Measurements from ENCODE around the gene ACSF3. TPM values are rescaled to one million over a fixed set of nuclear protein-coding genes. Genes with fewer than 3 reads are reported as not detected.
"Not testable (repeated sequence)": the region's sequence is repeated elsewhere in the genome, so short reads cannot be mapped to it uniquely, and the experiment has no call there.

ACSF3 gene
- total RNA-seq, 2 experiments from 2014 or later: 112 to 143 TPM

GRCh38 chr16:89163297-89163696 is 69.6 kb downstream of the ACSF3 start:
- no peak overlapping the region for H3K4me3 ChIP-seq (ENCODE audit: low read depth, low read length, poor library complexity, severe bottlenecking)
- no peaks in the 10 kb centered on the region for H3K79me2 ChIP-seq (ENCODE audit: insufficient read depth, low read depth, low read length)
- ChIA-PET POLR2A (interaction anchor here (0.7 kb wide), 1 partner anchor 143 kb away, joined by 4 read pairs; no protein-coding TSS in a partner anchor), CTCF (ENCODE audit: unreplicated experiment) (no interaction called here)
- TF ChIP-seq EZH2phosphoT487 (IDR thresholded peaks at IDR 0.05; ENCODE audit: borderline replicate concordance, low read depth, low read length) (no peak), CTCF (conservative IDR thresholded peaks at IDR 0.05; ENCODE audit: low read length) (no peak)
- H3K27ac ChIP-seq (ENCODE audit: low read depth, low read length, poor library complexity, severe bottlenecking): no peak overlapping the region
- intact Hi-C loops (cut with micrococcal nuclease; ENCODE audit: unreplicated experiment): no loop called here
- H3K4me2 ChIP-seq (ENCODE audit: low read length): no peak overlapping the region
- no peaks in the 10 kb centered on the region for H3K9me2 ChIP-seq (ENCODE audit: insufficient read depth, low read length)
- no peaks in the 10 kb centered on the region for H4K20me1 ChIP-seq (ENCODE audit: insufficient read depth, low read length)
- 0 out of 2 replicates have a peak, but pooled peaks cover 4% of the 10 kb centered on the region for H3K9me3 ChIP-seq (ENCODE audit: low read length)
- H3K36me3 ChIP-seq (ENCODE audit: insufficient read depth, low read length): no peaks in the 10 kb centered on the region
- BruUV-seq (replicated peaks): no TSS peak
- H2AFZ ChIP-seq (ENCODE audit: low read length): no peak overlapping the region
- no peak for DNase-seq (ENCODE audit: low spot score)
- H3K4me1 ChIP-seq (ENCODE audit: insufficient read depth, low read length, poor library complexity, severe bottlenecking): peaks cover 10% of the 10 kb centered on the region

GRCh38 chr16:89164436-89164835 is 70.8 kb downstream of the ACSF3 start:
- Histone ChIP-seq H3K36me3 (ENCODE audit: insufficient read depth, low read length) (no peaks in the 10 kb centered on the region), H3K4me1 (ENCODE audit: insufficient read depth, low read length, poor library complexity, severe bottlenecking) (peaks cover 10% of the 10 kb centered on the region), H3K27ac (ENCODE audit: low read depth, low read length, poor library complexity, severe bottlenecking) (no peak overlapping the region), H3K79me2 (ENCODE audit: insufficient read depth, low read depth, low read length) (no peaks in the 10 kb centered on the region), H3K4me2 (ENCODE audit: low read length) (no peak overlapping the region), H3K9me3 (ENCODE audit: low read length) (no peaks in the 10 kb centered on the region), H3K4me3 (ENCODE audit: low read depth, low read length, poor library complexity, severe bottlenecking) (no peak overlapping the region), H2AFZ (ENCODE audit: low read length) (no peak overlapping the region), H3K9me2 (ENCODE audit: insufficient read depth, low read length) (no peaks in the 10 kb centered on the region), H4K20me1 (ENCODE audit: insufficient read depth, low read length) (no peaks in the 10 kb centered on the region)
- ChIA-PET POLR2A (interaction anchor here (0.6 kb wide), 1 partner anchor 28 kb away, joined by 3 read pairs; no protein-coding TSS in a partner anchor), CTCF (ENCODE audit: unreplicated experiment) (interaction anchor here (0.5 kb wide), 1 partner anchor 8 kb away, joined by 3 read pairs; no protein-coding TSS in a partner anchor)
- intact Hi-C loops (cut with micrococcal nuclease; ENCODE audit: unreplicated experiment): no loop called here
- BruUV-seq (replicated peaks): no TSS peak
- no peak for DNase-seq (ENCODE audit: low spot score)
- TF ChIP-seq EZH2phosphoT487 (IDR thresholded peaks at IDR 0.05; ENCODE audit: borderline replicate concordance, low read depth, low read length) (no peak), CTCF (conservative IDR thresholded peaks at IDR 0.05; ENCODE audit: low read length) (no peak)

GRCh38 chr16:89164847-89165680 is 71.4 kb downstream of the ACSF3 start:
- CTCF ChIA-PET (ENCODE audit: unreplicated experiment): no interaction called here
- BruUV-seq (replicated peaks): no TSS peak
- H2AFZ ChIP-seq (ENCODE audit: low read length): no peak overlapping the region
- no peak overlapping the region for H3K4me3 ChIP-seq (ENCODE audit: low read depth, low read length, poor library complexity, severe bottlenecking)
- no peak overlapping the region for H3K27ac ChIP-seq (ENCODE audit: low read depth, low read length, poor library complexity, severe bottlenecking)
- no peaks in the 10 kb centered on the region for H3K36me3 ChIP-seq (ENCODE audit: insufficient read depth, low read length)
- no peak for DNase-seq (ENCODE audit: low spot score)
- H4K20me1 ChIP-seq (ENCODE audit: insufficient read depth, low read length): no peaks in the 10 kb centered on the region
- TF ChIP-seq CTCF (conservative IDR thresholded peaks at IDR 0.05; ENCODE audit: low read length): no peak
- no peak for TF ChIP-seq EZH2phosphoT487 (IDR thresholded peaks at IDR 0.05; ENCODE audit: borderline replicate concordance, low read depth, low read length)
- no peak overlapping the region for H3K4me2 ChIP-seq (ENCODE audit: low read length)
- no peaks in the 10 kb centered on the region for H3K79me2 ChIP-seq (ENCODE audit: insufficient read depth, low read depth, low read length)
- intact Hi-C loops (cut with micrococcal nuclease; ENCODE audit: unreplicated experiment): loop anchor here (5.0 kb wide), 1 partner anchor 68 kb away; no protein-coding TSS in a partner anchor
- POLR2A ChIA-PET: interaction anchor here (0.6 kb wide), 1 partner anchor 28 kb away, joined by 3 read pairs; no protein-coding TSS in a partner anchor
- H3K4me1 ChIP-seq (ENCODE audit: insufficient read depth, low read length, poor library complexity, severe bottlenecking): peaks cover 11% of the 10 kb centered on the region
- H3K9me2 ChIP-seq (ENCODE audit: insufficient read depth, low read length): no peaks in the 10 kb centered on the region
- H3K9me3 ChIP-seq (ENCODE audit: low read length): no peaks in the 10 kb centered on the region

GRCh38 chr16:89165681-89165979 is 72.0 kb downstream of the ACSF3 start:
- CTCF ChIA-PET (ENCODE audit: unreplicated experiment); H3K9me3 ChIP-seq (ENCODE audit: low read length); H2AFZ ChIP-seq (ENCODE audit: low read length); BruUV-seq (replicated peaks); H3K4me2 ChIP-seq (ENCODE audit: low read length); H3K4me3 ChIP-seq (ENCODE audit: low read depth, low read length, poor library complexity, severe bottlenecking); H3K79me2 ChIP-seq (ENCODE audit: insufficient read depth, low read depth, low read length); H4K20me1 ChIP-seq (ENCODE audit: insufficient read depth, low read length); DNase-seq (ENCODE audit: low spot score); H3K9me2 ChIP-seq (ENCODE audit: insufficient read depth, low read length); H3K36me3 ChIP-seq (ENCODE audit: insufficient read depth, low read length); H3K27ac ChIP-seq (ENCODE audit: low read depth, low read length, poor library complexity, severe bottlenecking); POLR2A ChIA-PET: not testable (repeated sequence)
- intact Hi-C loops (cut with micrococcal nuclease; ENCODE audit: unreplicated experiment): loop anchor here (5.0 kb wide), 1 partner anchor 68 kb away; no protein-coding TSS in a partner anchor
- H3K4me1 ChIP-seq (ENCODE audit: insufficient read depth, low read length, poor library complexity, severe bottlenecking): peaks cover 17% of the 10 kb centered on the region
